ENCODE results near the gene DHRSX.

DNA sequence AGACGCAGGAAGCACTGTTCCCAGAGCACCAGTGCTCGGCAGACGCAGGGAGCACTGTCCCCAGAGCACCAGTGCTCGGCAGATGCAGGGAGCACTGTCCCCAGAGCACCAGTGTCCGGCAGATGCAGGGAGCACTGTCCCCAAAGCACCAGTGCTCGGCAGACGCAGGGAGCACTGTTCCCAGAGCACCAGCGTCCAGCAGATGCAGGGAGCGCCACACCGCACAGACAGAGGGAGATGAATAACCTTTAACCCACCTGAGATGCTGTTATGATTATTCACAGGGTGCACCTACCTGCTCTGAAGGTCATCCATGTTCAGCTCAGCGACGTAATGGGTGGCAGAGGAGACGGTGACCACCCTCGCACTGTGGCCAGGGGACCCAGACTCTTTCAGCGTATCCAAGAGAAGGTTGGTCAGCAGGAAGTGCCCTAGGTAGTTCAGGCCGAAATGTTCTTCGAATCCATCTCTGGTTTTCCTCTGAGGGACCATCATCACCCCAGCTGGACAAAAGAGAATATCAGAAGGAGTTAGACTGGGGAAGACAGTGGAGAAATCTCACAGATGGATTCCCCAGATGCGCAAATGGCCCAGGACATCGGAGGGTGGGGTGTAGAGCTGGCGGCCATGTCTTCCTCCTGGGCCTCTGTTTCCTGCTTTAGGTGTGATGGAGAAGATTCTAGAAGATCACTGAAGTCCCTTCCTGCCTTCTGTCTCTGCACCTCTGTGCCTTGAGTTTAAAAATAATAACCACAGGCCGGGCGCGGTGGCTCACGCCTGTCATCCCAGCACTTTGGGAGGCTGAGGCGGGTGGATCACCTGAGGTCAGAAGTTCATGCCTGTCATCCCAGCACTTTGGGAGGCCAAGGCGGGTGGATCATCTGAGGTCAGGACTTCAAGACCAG, 234.1 kb downstream of the DHRSX start:
- TF ChIP-seq, protein P1, sequence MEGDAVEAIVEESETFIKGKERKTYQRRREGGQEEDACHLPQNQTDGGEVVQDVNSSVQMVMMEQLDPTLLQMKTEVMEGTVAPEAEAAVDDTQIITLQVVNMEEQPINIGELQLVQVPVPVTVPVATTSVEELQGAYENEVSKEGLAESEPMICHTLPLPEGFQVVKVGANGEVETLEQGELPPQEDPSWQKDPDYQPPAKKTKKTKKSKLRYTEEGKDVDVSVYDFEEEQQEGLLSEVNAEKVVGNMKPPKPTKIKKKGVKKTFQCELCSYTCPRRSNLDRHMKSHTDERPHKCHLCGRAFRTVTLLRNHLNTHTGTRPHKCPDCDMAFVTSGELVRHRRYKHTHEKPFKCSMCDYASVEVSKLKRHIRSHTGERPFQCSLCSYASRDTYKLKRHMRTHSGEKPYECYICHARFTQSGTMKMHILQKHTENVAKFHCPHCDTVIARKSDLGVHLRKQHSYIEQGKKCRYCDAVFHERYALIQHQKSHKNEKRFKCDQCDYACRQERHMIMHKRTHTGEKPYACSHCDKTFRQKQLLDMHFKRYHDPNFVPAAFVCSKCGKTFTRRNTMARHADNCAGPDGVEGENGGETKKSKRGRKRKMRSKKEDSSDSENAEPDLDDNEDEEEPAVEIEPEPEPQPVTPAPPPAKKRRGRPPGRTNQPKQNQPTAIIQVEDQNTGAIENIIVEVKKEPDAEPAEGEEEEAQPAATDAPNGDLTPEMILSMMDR (IDR thresholded peaks at IDR 0.05), result no peak
- no peak for TF ChIP-seq EZH2phosphoT487 (IDR thresholded peaks at IDR 0.05)

All from neural progenitor cell (in vitro differentiated cells).